ENCODE results near the gene TLE6.
"Not testable (repeated sequence)": the region's sequence is repeated elsewhere in the genome, so short reads cannot be mapped to it uniquely, and the experiment has no call there.

The TLE6 gene

GRCh38 chr19:2977001-2977745, at the start of gene TLE6:
TLE6 (plus strand) TSS chr19:2977564; CDS start chr19:2978234, 670 bp downstream.
- peaks cover 4% of the 10 kb centered on the region for H3K4me1 ChIP-seq (ENCODE audit: control insufficient read depth, insufficient read depth, low read length, unreplicated experiment)
- H3K27ac ChIP-seq (ENCODE audit: low read depth, low read length): no peak within 1 kb of the TSS
- H2AFZ ChIP-seq (ENCODE audit: low read length, unreplicated experiment): peak within 1 kb of the TSS; percentile 72
- H3K4me3 ChIP-seq (ENCODE audit: low read depth, low read length): peak within 1 kb of the TSS; percentile 83
- H3K36me3 ChIP-seq (ENCODE audit: insufficient read depth, low read length): no peaks in the 10 kb centered on the region
- no peaks in the 10 kb centered on the region for H3K79me2 ChIP-seq (ENCODE audit: control insufficient read depth, insufficient read depth, low read length, unreplicated experiment)
- H3K27me3 ChIP-seq (ENCODE audit: insufficient read depth, low read length): no peaks in the 10 kb centered on the region

- no peak overlapping the region for H2AFZ ChIP-seq (ENCODE audit: low read length, unreplicated experiment)
- H3K27me3 ChIP-seq (ENCODE audit: insufficient read depth, low read length): no peaks in the 10 kb centered on the region
- H3K27ac ChIP-seq (ENCODE audit: low read depth, low read length): no peak overlapping the region
- H3K36me3 ChIP-seq (ENCODE audit: insufficient read depth, low read length): peaks cover 35% of the 10 kb centered on the region
- H3K4me3 ChIP-seq (ENCODE audit: low read depth, low read length): no peak overlapping the region
- H3K79me2 ChIP-seq (ENCODE audit: control insufficient read depth, insufficient read depth, low read length, unreplicated experiment): no peaks in the 10 kb centered on the region
- H3K4me1 ChIP-seq (ENCODE audit: control insufficient read depth, insufficient read depth, low read length, unreplicated experiment): no peaks in the 10 kb centered on the region
These were observed 43.9 kb upstream of the TLE6 start for GRCh38 chr19:2933490-2933910.

- H3K79me2 ChIP-seq (ENCODE audit: control insufficient read depth, insufficient read depth, low read length, unreplicated experiment); H3K4me1 ChIP-seq (ENCODE audit: control insufficient read depth, insufficient read depth, low read length, unreplicated experiment); H2AFZ ChIP-seq (ENCODE audit: low read length, unreplicated experiment); H3K27me3 ChIP-seq (ENCODE audit: insufficient read depth, low read length); H3K4me3 ChIP-seq (ENCODE audit: low read depth, low read length); H3K27ac ChIP-seq (ENCODE audit: low read depth, low read length): not testable (repeated sequence)
- peaks cover 39% of the 10 kb centered on the region for H3K36me3 ChIP-seq (ENCODE audit: insufficient read depth, low read length)
These were observed 41.5 kb upstream of the TLE6 start for GRCh38 chr19:2935863-2936262.

- Histone ChIP-seq H3K4me1 (ENCODE audit: control insufficient read depth, insufficient read depth, low read length, unreplicated experiment) (no peaks in the 10 kb centered on the region), H3K4me3 (ENCODE audit: low read depth, low read length) (no peak overlapping the region), H3K36me3 (ENCODE audit: insufficient read depth, low read length) (peaks cover 6% of the 10 kb centered on the region; the same call in 1 of the 2 replicates), H3K79me2 (ENCODE audit: control insufficient read depth, insufficient read depth, low read length, unreplicated experiment) (no peaks in the 10 kb centered on the region), H3K27me3 (ENCODE audit: insufficient read depth, low read length) (no peaks in the 10 kb centered on the region), H2AFZ (ENCODE audit: low read length, unreplicated experiment) (no peak overlapping the region), H3K27ac (ENCODE audit: low read depth, low read length) (no peak overlapping the region)
These were observed 34.3 kb upstream of the TLE6 start for GRCh38 chr19:2942928-2943640.

GRCh38 chr19:2944403-2944774, 33.0 kb upstream of the TLE6 start:
- Histone ChIP-seq H3K36me3 (ENCODE audit: insufficient read depth, low read length) (peaks cover 1% of the 10 kb centered on the region; the same call in 1 of the 2 replicates), H3K27ac (ENCODE audit: low read depth, low read length) (no peak overlapping the region), H3K4me1 (ENCODE audit: control insufficient read depth, insufficient read depth, low read length, unreplicated experiment) (peaks cover 2% of the 10 kb centered on the region), H3K4me3 (ENCODE audit: low read depth, low read length) (peak overlapping the region; percentile 99), H2AFZ (ENCODE audit: low read length, unreplicated experiment) (peak overlapping the region; percentile 81), H3K79me2 (ENCODE audit: control insufficient read depth, insufficient read depth, low read length, unreplicated experiment) (peaks cover 6% of the 10 kb centered on the region), H3K27me3 (ENCODE audit: insufficient read depth, low read length) (no peaks in the 10 kb centered on the region)

- Histone ChIP-seq H3K4me3 (ENCODE audit: low read depth, low read length) (peak within 1 kb of the TSS; percentile 99), H3K36me3 (ENCODE audit: insufficient read depth, low read length) (no peaks in the 10 kb centered on the region), H2AFZ (ENCODE audit: low read length, unreplicated experiment) (peak within 1 kb of the TSS; percentile 81), H3K27me3 (ENCODE audit: insufficient read depth, low read length) (no peaks in the 10 kb centered on the region), H3K79me2 (ENCODE audit: control insufficient read depth, insufficient read depth, low read length, unreplicated experiment) (peaks cover 12% of the 10 kb centered on the region), H3K27ac (ENCODE audit: low read depth, low read length) (peak within 1 kb of the TSS; percentile 71), H3K4me1 (ENCODE audit: control insufficient read depth, insufficient read depth, low read length, unreplicated experiment) (peaks cover 4% of the 10 kb centered on the region)
These were observed 32.4 kb upstream of the TLE6 start, which contains the start of gene ZNF77 for GRCh38 chr19:2944775-2945574. ZNF77 (minus strand) TSS chr19:2944971; CDS start chr19:2944840, 131 bp downstream.

GRCh38 chr19:2945575-2946184, 31.7 kb upstream of the TLE6 start:
- peak overlapping the region; percentile 62 for H2AFZ ChIP-seq (ENCODE audit: low read length, unreplicated experiment)
- H3K36me3 ChIP-seq (ENCODE audit: insufficient read depth, low read length): no peaks in the 10 kb centered on the region
- H3K4me3 ChIP-seq (ENCODE audit: low read depth, low read length): peak overlapping the region; percentile 99
- H3K27me3 ChIP-seq (ENCODE audit: insufficient read depth, low read length): no peaks in the 10 kb centered on the region
- H3K79me2 ChIP-seq (ENCODE audit: control insufficient read depth, insufficient read depth, low read length, unreplicated experiment): peaks cover 15% of the 10 kb centered on the region
- H3K4me1 ChIP-seq (ENCODE audit: control insufficient read depth, insufficient read depth, low read length, unreplicated experiment): peaks cover 4% of the 10 kb centered on the region
- peak overlapping the region; percentile 71; the same call in 1 of the 2 replicates for H3K27ac ChIP-seq (ENCODE audit: low read depth, low read length)

- Histone ChIP-seq H3K79me2 (ENCODE audit: control insufficient read depth, insufficient read depth, low read length, unreplicated experiment) (peaks cover 15% of the 10 kb centered on the region), H3K4me1 (ENCODE audit: control insufficient read depth, insufficient read depth, low read length, unreplicated experiment) (peaks cover 4% of the 10 kb centered on the region), H3K36me3 (ENCODE audit: insufficient read depth, low read length) (no peaks in the 10 kb centered on the region), H3K27me3 (ENCODE audit: insufficient read depth, low read length) (no peaks in the 10 kb centered on the region), H3K27ac (ENCODE audit: low read depth, low read length) (peak overlapping the region; percentile 87), H3K4me3 (ENCODE audit: low read depth, low read length) (peak overlapping the region; percentile 98), H2AFZ (ENCODE audit: low read length, unreplicated experiment) (peak overlapping the region; percentile 73)
These were observed 27.5 kb upstream of the TLE6 start for GRCh38 chr19:2949939-2950285.

- H3K4me3 ChIP-seq (ENCODE audit: low read depth, low read length): peak overlapping the region; percentile 98
- peaks cover 15% of the 10 kb centered on the region for H3K79me2 ChIP-seq (ENCODE audit: control insufficient read depth, insufficient read depth, low read length, unreplicated experiment)
- H3K4me1 ChIP-seq (ENCODE audit: control insufficient read depth, insufficient read depth, low read length, unreplicated experiment): peaks cover 4% of the 10 kb centered on the region
- no peaks in the 10 kb centered on the region for H3K36me3 ChIP-seq (ENCODE audit: insufficient read depth, low read length)
- H3K27me3 ChIP-seq (ENCODE audit: insufficient read depth, low read length): no peaks in the 10 kb centered on the region
- H3K27ac ChIP-seq (ENCODE audit: low read depth, low read length): peak overlapping the region; percentile 87
- H2AFZ ChIP-seq (ENCODE audit: low read length, unreplicated experiment): peak overlapping the region; percentile 98
These were observed 26.9 kb upstream of the TLE6 start for GRCh38 chr19:2950286-2951124.

All from ACC112 (cell line).